GM13976 (cell line): ENCODE data around the gene LMAN2L.

Experiments used
- DNase-seq: peaks from one replicate; pipeline ENCODE4 v3.0.0; 2012; ENCODE audit warnings: low spot score
- CTCF ChIP-seq: IDR thresholded peaks from 2 replicates; pipeline ENCODE4 v1.5.1; 2012; ENCODE audit warnings: borderline replicate concordance, mild to moderate bottlenecking; ENCODE audit not compliant: insufficient read depth; ENCODE audit errors: extremely low read depth, missing control alignments, control extremely low read depth
- in situ Hi-C: fragments of 300-500 bp; cut with MboI; formaldehyde crosslinking; loops from one replicate; pipeline ENCODE4 v1.12.0; 2022; ENCODE audit warnings: low sequenced_read_pairs, mixed read lengths, inconsistent platforms; ENCODE audit not compliant: unreplicated experiment

LMAN2L gene

GRCh38 chr2:96694816-96695455 lies 44.9 kb downstream of the LMAN2L start:
- no peak for TF ChIP-seq CTCF
- in situ Hi-C loops: no loop called here
- DNase-seq: no peak

DNA sequence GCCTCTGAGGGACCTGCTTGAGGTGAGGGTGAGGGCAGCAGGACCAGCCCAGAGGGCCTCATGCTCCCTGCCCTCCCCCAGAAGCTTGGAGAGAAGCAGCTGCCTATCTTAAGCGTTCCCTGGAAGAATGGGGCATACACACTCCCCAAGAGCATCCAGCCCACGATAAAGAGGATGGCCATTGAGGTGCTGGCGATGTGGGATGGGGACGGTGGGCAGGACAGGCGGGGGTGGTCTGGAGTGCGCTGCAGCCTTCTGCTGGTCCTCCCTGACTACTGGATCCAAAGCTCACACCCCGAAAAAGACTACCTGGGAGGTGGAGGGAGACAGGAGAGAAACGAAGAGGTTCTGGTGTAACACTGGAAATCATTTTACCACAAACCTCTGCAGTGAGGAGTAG lies 45.6 kb downstream of the LMAN2L start:
- DNase-seq: no peak

DNA sequence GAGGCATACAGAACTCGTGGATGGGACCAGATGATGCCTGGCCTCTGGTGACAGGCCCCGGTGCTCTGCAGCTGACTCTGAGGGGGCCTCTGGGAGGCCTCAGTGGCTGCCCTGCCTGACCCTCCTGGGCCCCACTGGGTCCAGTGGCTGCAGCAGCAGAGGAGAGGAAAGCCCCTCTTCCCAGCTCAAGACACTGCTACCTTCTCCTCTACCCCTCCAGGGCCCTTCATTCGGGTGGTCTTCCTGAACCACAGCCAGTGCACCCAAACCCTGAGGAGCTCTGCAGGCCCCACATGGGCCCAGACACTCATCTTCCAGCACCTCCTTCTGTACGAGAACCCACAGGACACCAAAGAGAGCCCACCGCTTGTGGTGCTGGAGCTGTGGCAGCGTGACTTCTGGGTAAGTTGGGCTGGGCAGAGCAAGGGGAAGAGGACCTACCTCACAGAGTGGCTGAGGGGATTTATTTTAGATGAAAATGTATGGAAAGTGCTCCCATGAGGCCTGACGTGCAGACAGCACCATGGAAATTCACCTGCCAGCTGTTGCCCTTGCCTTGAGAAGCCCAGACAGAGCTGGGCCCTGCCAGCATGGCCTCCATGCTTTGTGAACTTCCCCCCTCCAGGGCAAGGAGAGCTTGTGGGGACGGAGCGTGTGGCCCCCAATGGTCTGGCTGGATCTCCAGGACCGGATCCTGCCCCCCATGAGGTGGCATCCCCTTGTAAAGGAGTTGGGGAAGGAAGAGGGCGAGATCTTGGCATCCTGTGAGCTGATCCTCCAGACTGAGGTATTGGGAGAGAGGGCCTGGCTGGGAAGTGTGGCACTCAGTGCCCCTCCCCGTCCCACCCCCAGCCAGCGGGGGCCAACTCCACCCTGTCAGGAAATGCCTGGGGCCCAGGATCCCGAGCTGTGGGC lies 46.3 kb downstream of the LMAN2L start:
- no peak for DNase-seq
- TF ChIP-seq CTCF: no peak
- in situ Hi-C loops: no loop called here

More for the DNA sequence above, 45.6 kb downstream of the LMAN2L start:
- in situ Hi-C loops: no loop called here
- no peak for TF ChIP-seq CTCF

GRCh38 chr2:96692094-96692971 lies 47.5 kb downstream of the LMAN2L start:
- no peak for DNase-seq
- TF ChIP-seq CTCF: no peak
- in situ Hi-C loops: no loop called here

DNA sequence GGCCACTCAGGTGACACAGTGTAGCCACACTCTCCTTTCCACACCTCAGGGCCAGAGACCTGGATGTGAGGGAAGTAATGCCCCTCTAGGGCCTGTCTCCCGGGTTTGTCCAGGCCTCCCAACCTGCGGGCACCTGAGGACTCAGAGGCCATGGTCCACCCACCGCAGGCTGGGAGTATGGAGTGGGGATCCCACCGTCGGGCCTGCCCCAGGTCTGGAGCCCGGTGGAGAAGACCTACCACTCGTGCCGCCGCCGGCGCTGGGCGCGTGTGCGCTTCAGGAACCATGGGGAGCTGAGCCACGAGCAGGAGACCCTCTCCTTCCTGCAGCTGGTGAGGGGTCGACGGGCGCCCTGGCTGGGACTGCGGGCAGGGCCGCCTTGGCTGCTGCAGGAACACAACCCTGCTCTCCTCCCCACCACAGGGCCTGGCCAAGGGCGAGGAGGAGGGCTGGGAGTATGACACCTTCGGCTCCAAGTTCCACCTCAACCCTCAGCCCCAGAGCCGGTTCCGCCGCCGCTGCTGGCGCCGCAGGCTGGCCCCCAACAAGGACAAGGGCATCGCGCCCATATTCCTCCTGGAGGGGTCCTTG lies 48.7 kb downstream of the LMAN2L start:
- DNase-seq: no peak
- in situ Hi-C loops: no loop called here
- no peak for TF ChIP-seq CTCF
